Measurements from ENCODE around the gene KCNJ10.

The KCNJ10 gene

GRCh38 chr1:160020196-160020595, 49.8 kb downstream of the KCNJ10 start:
- no peak for DNase-seq

- no peak for DNase-seq
Measured at GRCh38 chr1:160018900-160019299, 51.1 kb downstream of the KCNJ10 start.

DNA sequence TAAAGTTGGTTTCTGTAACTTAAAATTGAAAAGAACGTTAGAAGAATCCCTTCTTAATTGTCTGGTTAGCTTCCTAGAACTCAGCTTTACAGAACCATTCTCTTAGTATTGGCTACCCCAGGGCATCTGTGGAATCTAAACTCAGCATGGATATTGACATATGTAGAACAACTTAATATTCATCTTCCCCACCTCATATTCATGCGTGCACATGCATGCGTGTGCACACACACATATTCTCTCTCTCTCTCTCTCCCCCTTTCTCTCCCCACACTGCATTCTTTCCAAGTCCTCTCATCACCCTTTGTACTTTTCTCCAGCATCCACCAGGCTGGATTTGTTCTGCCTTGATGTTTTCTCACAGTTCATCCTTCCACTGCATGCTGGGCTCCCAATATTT, 51.6 kb downstream of the KCNJ10 start:
- no peak for DNase-seq

DNA sequence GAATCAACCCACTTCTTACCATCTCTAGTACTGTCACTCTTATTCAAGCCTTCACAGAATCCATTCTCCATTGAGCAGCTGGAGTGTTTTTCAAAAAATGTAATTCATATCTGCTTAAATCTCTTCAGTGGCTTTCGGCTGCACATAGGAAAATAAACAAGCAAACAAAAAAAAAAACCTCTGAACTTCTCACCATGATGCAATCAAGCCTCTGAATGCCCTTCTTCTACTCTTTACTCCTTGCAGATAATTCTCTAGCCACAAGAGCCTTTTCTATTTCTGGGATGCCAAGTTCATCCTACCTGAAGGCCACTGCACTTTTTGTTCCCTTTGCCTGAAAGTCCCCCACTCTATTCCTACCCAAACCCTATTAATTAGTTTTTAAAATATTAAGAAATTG, 52.4 kb downstream of the KCNJ10 start:
- no peak for DNase-seq

GRCh38 chr1:160011781-160012180, 58.2 kb downstream of the KCNJ10 start:
- DNase-seq: no peak

- DNase-seq: no peak
Measured at GRCh38 chr1:160009801-160010200, 60.2 kb downstream of the KCNJ10 start.

GRCh38 chr1:160009081-160009480, 60.9 kb downstream of the KCNJ10 start:
- no peak for DNase-seq

DNA sequence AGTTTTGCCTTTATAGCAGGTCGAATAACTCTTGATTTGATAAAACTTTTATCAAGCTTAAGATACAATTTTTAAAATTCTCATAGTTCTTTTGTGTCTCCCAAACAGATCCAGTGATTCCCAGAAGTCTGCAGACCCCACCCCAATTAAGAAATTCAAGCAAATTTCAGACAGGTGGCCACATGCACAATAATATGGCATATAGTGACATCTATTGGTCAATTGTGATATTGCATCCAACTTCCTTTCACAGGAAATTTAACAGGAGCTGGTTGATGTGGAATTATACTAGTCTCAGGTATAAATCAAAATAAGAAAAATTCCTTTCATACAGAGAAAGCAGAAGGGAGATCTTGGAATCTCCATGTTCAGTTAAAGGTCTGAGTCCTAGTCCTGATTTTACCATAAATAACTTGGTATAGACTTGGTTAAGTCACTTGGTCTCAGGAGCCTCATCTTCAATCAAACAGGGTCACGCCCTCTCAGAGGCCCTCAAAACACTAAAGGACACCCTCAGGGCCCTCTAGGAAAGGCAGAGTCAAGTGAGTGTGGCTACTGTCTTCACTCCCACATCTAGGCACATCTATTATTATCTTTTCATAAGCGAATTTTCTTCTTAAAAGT, 62.3 kb downstream of the KCNJ10 start:
- no peak for DNase-seq

DNA sequence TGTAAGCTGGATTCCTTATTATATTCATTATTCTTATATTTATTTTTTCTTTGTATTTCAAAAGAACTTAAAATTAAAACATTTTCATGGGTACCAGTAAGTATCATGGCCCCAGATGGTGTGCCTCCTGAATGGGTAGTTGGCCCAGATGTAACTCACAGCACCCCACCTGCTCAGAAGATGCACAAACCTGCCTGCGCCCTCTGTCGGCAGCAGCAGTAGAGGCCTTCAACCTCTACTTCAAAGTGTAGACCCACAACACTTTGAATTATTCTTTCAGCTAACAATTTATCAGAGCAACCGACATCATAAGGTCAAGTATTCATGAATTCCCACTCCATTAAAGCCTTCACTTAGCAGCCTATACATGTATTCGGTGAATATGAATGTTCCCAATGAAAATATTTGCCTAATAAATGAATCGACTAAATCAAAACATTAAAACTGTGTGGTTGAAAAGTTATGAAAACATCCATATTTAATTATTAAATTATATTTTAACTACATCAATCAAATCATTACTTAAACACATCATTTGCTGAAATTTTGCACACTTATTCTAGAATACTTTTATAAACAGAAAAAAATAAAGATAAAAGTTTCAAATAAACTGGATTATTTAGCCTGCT, 63.5 kb downstream of the KCNJ10 start:
- peak; percentile 48 for DNase-seq

DNA sequence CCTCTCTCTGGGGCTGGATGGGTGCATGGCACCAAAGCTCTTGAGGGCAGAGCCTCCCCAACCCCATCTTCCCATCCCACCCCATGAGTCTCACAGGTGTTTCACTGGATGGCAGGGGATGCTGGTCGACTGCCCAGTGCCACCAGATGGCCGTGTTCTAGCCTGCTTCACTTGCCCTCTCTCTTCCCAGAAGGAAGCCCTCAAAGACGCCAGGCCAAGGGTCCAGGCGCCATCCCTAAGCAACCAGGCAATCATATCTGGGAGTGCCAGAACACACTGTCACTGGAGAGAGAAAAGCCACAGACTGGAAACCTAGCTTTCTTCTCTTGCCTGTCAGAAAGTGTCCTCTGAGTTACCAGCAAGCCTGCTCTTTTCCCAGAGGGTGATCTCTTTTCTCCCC, 64.9 kb downstream of the KCNJ10 start:
- no peak for DNase-seq

DNA sequence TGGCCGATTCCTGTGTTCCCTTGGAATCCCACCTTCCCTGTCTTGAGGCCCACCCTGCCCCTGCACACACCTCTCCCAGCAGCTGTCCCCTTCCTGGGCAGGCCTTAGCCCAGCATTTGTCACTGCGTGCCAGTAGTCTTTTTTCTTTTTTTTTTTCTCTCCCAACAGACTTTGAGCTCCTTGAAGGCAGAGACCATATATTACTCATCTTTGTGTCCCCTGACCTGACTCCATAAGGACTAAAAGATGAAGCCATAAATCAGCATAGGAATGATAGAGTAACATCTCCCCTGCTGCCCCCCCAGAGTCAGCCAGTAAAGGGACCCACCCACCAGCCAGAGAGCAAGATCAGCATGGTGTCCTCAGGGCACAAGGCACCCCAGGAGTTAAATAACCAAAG, 65.5 kb downstream of the KCNJ10 start:
- DNase-seq: no peak

- no peak for DNase-seq
Measured at GRCh38 chr1:160004001-160004400, 66.0 kb downstream of the KCNJ10 start.

GRCh38 chr1:160001440-160001839, 68.5 kb downstream of the KCNJ10 start:
- no peak for DNase-seq

GRCh38 chr1:159999204-159999603, 70.8 kb downstream of the KCNJ10 start:
- DNase-seq: no peak

DNA sequence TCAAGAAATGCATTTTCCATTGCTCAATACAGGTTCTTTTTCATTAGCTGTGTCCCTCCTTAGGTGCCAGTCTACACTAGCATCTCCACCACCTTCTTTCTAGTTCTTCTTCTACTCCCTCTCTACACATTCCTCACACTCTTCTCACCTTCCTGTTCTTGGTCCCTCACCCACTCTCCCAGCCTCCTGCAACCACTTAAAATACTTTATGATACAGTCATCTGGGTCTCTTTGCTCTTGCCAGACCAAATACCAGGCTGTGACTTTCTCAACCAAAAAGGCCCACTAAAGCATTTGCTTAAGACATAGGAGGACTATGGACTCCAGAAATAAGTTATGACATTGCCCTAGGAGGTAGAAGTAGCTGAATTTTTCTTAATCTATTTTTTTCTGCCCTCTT, 73.3 kb downstream of the KCNJ10 start:
- no peak for DNase-seq

DNA sequence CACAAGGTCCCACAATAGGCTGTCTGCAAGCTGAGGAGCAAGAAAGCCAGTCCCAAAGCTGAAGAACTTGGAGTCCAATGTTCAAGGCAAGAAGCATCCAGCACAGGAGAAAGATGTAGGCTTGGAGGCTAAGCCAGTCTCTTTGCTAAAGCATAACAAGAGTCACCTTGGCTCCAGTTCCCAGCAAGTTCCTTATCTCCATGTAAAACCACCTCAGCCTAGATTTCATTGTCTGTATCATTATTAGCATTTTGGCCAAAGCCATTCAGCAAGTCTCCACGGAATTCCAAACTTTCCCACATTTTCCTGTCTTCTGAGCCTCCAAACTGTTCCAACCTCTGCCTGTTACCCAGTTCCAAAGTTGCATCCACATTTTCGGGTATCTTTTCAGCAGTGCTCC, 75.1 kb downstream of the KCNJ10 start:
- DNase-seq: no peak

- no peak for DNase-seq
Measured at GRCh38 chr1:159993911-159994310, 76.0 kb downstream of the KCNJ10 start.

DNA sequence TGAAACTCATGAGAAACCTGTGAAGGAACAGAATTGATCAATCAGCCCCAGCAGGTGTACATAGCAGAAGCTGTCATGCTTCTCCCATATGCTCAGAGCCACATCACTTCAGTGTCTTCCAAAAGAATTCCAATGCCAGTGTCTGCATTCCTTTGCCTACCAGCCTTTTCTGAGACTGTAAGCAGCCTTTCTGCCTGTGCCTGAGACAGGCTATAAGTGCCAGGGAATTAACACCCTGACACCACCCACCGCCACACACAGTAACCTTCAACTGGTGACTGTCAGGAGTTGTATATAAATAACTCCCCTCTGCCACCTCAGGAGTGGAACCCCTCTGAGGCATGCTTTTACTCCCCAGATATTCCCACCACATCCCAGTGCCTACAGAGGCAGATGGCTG, 77.8 kb downstream of the KCNJ10 start:
- no peak for DNase-seq

- DNase-seq: no peak
Measured at GRCh38 chr1:159991513-159991912, 78.4 kb downstream of the KCNJ10 start.

- DNase-seq: no peak
Measured at GRCh38 chr1:159990005-159990404, 80.0 kb downstream of the KCNJ10 start.

- DNase-seq: no peak
Measured at GRCh38 chr1:159989581-159989980, 80.4 kb downstream of the KCNJ10 start.

DNA sequence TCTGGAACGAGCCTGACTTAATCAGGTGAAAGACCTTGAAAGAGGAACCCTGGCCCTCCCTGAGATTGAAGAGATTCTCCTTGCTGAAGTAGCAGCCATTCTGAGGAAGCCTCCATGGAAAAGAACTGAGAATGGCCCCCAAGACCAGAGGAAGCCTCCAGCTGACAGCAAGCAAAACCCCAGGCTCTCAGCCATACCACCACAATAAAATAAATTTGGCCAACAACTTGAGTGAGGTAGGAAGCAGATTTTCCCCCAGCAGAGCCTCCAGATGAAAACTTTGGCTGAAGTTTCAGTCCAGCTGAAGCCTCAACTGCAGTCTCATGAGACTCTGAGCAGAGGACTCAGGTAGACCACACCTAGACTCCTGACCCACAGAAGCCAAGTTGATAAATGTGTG, 82.0 kb downstream of the KCNJ10 start:
- DNase-seq: no peak

- DNase-seq: no peak
Measured at GRCh38 chr1:159987186-159987585, 82.8 kb downstream of the KCNJ10 start.

- DNase-seq: no peak
Measured at GRCh38 chr1:159986531-159986930, 83.4 kb downstream of the KCNJ10 start.

DNA sequence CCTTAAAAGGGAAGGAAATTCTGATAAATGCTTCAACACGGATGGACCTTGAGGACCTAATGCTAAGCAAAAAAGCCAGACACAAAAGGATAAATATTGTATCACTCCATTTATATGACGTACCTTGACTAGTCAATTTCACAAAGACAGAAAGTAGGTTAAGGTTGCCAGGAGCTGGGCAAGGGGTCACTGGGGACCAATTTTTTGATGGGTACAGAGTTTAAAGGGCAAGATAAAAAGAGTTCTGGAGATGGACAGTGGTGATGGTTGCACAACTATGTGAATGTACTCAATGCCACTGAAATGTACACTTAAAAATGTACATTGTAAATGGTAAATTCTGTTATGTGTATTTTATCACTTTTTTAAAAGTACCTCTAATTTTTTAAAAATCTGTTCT, 83.9 kb downstream of the KCNJ10 start:
- DNase-seq: no peak
